ENCODE results near the gene CYP2C9. TPM values are rescaled to one million over a fixed set of nuclear protein-coding genes. Genes with fewer than 3 reads are reported as not detected.

The CYP2C9 gene
- polyA plus RNA-seq, 2 of the 4 experiments (the other 2 are of a cell fraction): 0.10 to 0.12 TPM

- Histone ChIP-seq H3K4me1 (no peaks in the 10 kb centered on the region), H3K9me3 (peaks cover 17% of the 10 kb centered on the region; the same call in 2 of the 3 replicates), H3K4me3 (no peak overlapping the region), H3K4me2 (no peak overlapping the region), H3K27ac (no peak overlapping the region)
- FAIRE-seq: no peak
- POLR2A ChIA-PET: no interaction called here
- peak in 1 of 2 experiments; percentile 6 for DNase-seq (ENCODE audit: low read depth in 1 of 2, low spot score in 1 of 2)
- TF ChIP-seq FOSL2 (IDR thresholded peaks at IDR 0.05): no peak
- TF ChIP-seq FOSL2 (CRISPR knock-in tag; IDR thresholded peaks at IDR 0.05): peak; percentile 11; the same call in 1 of the 2 replicates
- no peak for TF ChIP-seq GATA3 (IDR thresholded peaks at IDR 0.05; ENCODE audit: borderline replicate concordance)
- TF ChIP-seq, protein P1, sequence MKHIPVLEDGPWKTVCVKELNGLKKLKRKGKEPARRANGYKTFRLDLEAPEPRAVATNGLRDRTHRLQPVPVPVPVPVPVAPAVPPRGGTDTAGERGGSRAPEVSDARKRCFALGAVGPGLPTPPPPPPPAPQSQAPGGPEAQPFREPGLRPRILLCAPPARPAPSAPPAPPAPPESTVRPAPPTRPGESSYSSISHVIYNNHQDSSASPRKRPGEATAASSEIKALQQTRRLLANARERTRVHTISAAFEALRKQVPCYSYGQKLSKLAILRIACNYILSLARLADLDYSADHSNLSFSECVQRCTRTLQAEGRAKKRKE (CRISPR knock-in tag; IDR thresholded peaks at IDR 0.05; ENCODE audit: low read depth): no peak
- no peak for TF ChIP-seq TFCP2L1 (CRISPR knock-in tag; IDR thresholded peaks at IDR 0.05)
- no peak for ATAC-seq
- WGBS (ENCODE audit: missing lambda C conversion rate): 35% methylated on average over 4 of the region's 4 CpGs
- CTCF ChIA-PET: no interaction called here
Observed at GRCh38 chr10:94992811-94993210, 54.4 kb downstream of the CYP2C9 start.

- DNase-seq (ENCODE audit: low read depth in 1 of 2, low spot score in 1 of 2): no peak
- ATAC-seq: no peak
- 60% methylated on average over 5 of the region's 6 CpGs for WGBS (ENCODE audit: missing lambda C conversion rate)
- CTCF ChIA-PET: no interaction called here
- Histone ChIP-seq H3K27ac (no peak overlapping the region), H3K9me3 (0 out of 3 replicates have a peak, but pooled peaks cover under 1% of the 10 kb centered on the region), H3K4me3 (no peak overlapping the region), H3K4me2 (no peak overlapping the region), H3K4me1 (no peaks in the 10 kb centered on the region)
- POLR2A ChIA-PET: no interaction called here
- TF ChIP-seq SREBF2 (IDR thresholded peaks at IDR 0.05) (no peak), REST (IDR thresholded peaks at IDR 0.05) (no peak), CHD4 (IDR thresholded peaks at IDR 0.05; ENCODE audit: borderline replicate concordance) (no peak), RNF2 (IDR thresholded peaks at IDR 0.05; ENCODE audit: borderline replicate concordance, low read depth) (no peak), FOSB (CRISPR knock-in tag; IDR thresholded peaks at IDR 0.05) (no peak), GATA3 (IDR thresholded peaks at IDR 0.05; ENCODE audit: borderline replicate concordance) (no peak), FOSL2 (IDR thresholded peaks at IDR 0.05) (no peak), FOSL2 (CRISPR knock-in tag; IDR thresholded peaks at IDR 0.05) (no peak), MAFK (IDR thresholded peaks at IDR 0.05; ENCODE audit: partially characterized antibody) (no peak), TP53 (CRISPR knock-in tag; IDR thresholded peaks at IDR 0.05) (no peak), MYC (IDR thresholded peaks at IDR 0.05; ENCODE audit: borderline replicate concordance, low read length) (no peak), MAZ (IDR thresholded peaks at IDR 0.05; ENCODE audit: borderline replicate concordance, low read depth, low read length) (no peak), HEYL (CRISPR knock-in tag; IDR thresholded peaks at IDR 0.05) (no peak), HES2 (IDR thresholded peaks at IDR 0.05) (no peak)
- TF ChIP-seq, protein P1 (CRISPR knock-in tag; IDR thresholded peaks at IDR 0.05; ENCODE audit: low read depth): no peak
- no peak for FAIRE-seq
Observed at GRCh38 chr10:94997741-94998174, 59.3 kb downstream of the CYP2C9 start.

GRCh38 chr10:95026461-95026860 lies 88.0 kb downstream of the CYP2C9 start:
- FAIRE-seq: no peak
- WGBS (ENCODE audit: missing lambda C conversion rate): 67% methylated on average over 1 of the region's 2 CpGs

More at GRCh38 chr10:95026461-95026860, 88.0 kb downstream of the CYP2C9 start:
- Histone ChIP-seq H3K4me2 (no peak overlapping the region), H3K9me3 (no peaks in the 10 kb centered on the region), H3K27ac (no peak overlapping the region), H3K4me1 (no peaks in the 10 kb centered on the region), H3K4me3 (no peak overlapping the region)
- ATAC-seq (no peak), DNase-seq (ENCODE audit: low read depth in 1 of 2, low spot score in 1 of 2) (no peak)
- POLR2A ChIA-PET: no interaction called here
- CTCF ChIA-PET: no interaction called here
- TF ChIP-seq CEBPB (IDR thresholded peaks at IDR 0.05): no peak
- TF ChIP-seq JUN (IDR thresholded peaks at IDR 0.05): no peak
- TF ChIP-seq HOXB13 (CRISPR knock-in tag; IDR thresholded peaks at IDR 0.05; ENCODE audit: low read depth): no peak
- no peak for TF ChIP-seq ZNF302 (CRISPR knock-in tag; IDR thresholded peaks at IDR 0.05)
- no peak for TF ChIP-seq ESRRA (IDR thresholded peaks at IDR 0.05; ENCODE audit: borderline replicate concordance, low read length)
- TF ChIP-seq MAFK (IDR thresholded peaks at IDR 0.05; ENCODE audit: partially characterized antibody): no peak
- TF ChIP-seq POLR2AphosphoS2 (conservative IDR thresholded peaks at IDR 0.05; ENCODE audit: low read length): no peak
- no peak for TF ChIP-seq PHF8 (IDR thresholded peaks at IDR 0.05; ENCODE audit: borderline replicate concordance, low read depth)
- TF ChIP-seq GATA3 (IDR thresholded peaks at IDR 0.05; ENCODE audit: borderline replicate concordance): no peak
- no peak for TF ChIP-seq NR3C1 (IDR thresholded peaks at IDR 0.05)
- no peak for TF ChIP-seq HOXB5 (CRISPR knock-in tag; IDR thresholded peaks at IDR 0.05)
- TF ChIP-seq, protein P2, sequence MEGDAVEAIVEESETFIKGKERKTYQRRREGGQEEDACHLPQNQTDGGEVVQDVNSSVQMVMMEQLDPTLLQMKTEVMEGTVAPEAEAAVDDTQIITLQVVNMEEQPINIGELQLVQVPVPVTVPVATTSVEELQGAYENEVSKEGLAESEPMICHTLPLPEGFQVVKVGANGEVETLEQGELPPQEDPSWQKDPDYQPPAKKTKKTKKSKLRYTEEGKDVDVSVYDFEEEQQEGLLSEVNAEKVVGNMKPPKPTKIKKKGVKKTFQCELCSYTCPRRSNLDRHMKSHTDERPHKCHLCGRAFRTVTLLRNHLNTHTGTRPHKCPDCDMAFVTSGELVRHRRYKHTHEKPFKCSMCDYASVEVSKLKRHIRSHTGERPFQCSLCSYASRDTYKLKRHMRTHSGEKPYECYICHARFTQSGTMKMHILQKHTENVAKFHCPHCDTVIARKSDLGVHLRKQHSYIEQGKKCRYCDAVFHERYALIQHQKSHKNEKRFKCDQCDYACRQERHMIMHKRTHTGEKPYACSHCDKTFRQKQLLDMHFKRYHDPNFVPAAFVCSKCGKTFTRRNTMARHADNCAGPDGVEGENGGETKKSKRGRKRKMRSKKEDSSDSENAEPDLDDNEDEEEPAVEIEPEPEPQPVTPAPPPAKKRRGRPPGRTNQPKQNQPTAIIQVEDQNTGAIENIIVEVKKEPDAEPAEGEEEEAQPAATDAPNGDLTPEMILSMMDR (IDR thresholded peaks at IDR 0.05): no peak
